Measurements from ENCODE around the gene HABP2.

DNA sequence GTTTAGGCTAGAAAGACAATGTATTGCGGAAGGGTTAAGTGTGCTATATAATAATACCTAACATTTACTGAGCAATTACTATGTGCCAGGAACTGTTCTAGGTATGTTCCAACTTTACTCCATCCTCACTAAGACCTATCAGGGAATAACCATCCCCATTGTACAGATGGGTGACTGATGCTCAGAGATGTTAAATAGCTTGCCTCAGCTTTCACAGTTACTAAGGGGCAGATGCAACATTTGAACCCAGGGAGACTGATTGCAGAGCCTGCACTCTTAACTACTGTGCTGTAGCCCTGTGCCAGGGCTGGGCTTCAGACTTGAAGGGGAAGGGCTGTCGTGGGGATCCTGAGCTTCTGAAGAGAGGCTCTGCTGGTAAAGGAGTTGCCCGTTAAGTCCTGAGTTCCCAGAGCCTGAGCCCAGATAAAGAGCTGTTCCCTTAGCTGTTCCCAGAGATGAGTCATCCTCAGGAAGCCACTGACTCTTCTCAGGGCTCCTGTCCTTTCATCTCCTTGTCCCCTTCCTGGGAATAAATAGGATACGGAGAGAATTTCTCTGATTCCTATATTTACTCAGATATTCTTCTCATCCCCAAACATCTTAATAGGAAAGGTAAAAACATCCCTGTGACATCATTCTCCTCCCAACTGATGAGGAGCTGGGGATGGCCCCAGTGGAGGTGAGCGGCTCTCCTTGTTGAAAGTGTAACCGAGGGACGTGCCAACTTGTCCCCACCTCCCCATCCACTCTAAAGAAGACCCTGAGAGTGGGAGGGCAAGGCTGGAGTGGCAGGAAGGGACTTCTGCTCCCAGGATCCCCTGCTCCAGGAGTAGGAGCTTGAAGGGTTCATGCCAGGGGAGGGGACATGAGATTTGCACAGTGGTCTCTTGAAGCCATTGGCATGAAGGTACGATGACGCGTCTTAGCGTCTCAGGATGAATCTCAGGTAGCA is 28.0 kb upstream of the HABP2 start:
- TF ChIP-seq, protein P1, sequence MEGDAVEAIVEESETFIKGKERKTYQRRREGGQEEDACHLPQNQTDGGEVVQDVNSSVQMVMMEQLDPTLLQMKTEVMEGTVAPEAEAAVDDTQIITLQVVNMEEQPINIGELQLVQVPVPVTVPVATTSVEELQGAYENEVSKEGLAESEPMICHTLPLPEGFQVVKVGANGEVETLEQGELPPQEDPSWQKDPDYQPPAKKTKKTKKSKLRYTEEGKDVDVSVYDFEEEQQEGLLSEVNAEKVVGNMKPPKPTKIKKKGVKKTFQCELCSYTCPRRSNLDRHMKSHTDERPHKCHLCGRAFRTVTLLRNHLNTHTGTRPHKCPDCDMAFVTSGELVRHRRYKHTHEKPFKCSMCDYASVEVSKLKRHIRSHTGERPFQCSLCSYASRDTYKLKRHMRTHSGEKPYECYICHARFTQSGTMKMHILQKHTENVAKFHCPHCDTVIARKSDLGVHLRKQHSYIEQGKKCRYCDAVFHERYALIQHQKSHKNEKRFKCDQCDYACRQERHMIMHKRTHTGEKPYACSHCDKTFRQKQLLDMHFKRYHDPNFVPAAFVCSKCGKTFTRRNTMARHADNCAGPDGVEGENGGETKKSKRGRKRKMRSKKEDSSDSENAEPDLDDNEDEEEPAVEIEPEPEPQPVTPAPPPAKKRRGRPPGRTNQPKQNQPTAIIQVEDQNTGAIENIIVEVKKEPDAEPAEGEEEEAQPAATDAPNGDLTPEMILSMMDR (IDR thresholded peaks at IDR 0.05): no peak
- TF ChIP-seq POLR2A (IDR thresholded peaks at IDR 0.05): no peak
- TF ChIP-seq POLR2AphosphoS5 (IDR thresholded peaks at IDR 0.05): no peak
- TF ChIP-seq EP300 (IDR thresholded peaks at IDR 0.05): no peak

All from suprapubic skin (tissue), 4 donors.